EL (cell line): ENCODE results near the gene RGL2.
A peak's percentile ranks its signal among the peaks of the same experiment; 100 is the strongest.

Experiments used
- DNase-seq: peaks from one replicate; pipeline ENCODE4 v3.0.0-alpha.2; 2016

The RGL2 gene

GRCh38 chr6:33315793-33316602, 17.3 kb upstream of the RGL2 start:
- no peak for DNase-seq

GRCh38 chr6:33314943-33315792, 16.4 kb upstream of the RGL2 start:
- peak; percentile 32 for DNase-seq

GRCh38 chr6:33314515-33314942, 15.8 kb upstream of the RGL2 start:
- DNase-seq: peak; percentile 85

DNA sequence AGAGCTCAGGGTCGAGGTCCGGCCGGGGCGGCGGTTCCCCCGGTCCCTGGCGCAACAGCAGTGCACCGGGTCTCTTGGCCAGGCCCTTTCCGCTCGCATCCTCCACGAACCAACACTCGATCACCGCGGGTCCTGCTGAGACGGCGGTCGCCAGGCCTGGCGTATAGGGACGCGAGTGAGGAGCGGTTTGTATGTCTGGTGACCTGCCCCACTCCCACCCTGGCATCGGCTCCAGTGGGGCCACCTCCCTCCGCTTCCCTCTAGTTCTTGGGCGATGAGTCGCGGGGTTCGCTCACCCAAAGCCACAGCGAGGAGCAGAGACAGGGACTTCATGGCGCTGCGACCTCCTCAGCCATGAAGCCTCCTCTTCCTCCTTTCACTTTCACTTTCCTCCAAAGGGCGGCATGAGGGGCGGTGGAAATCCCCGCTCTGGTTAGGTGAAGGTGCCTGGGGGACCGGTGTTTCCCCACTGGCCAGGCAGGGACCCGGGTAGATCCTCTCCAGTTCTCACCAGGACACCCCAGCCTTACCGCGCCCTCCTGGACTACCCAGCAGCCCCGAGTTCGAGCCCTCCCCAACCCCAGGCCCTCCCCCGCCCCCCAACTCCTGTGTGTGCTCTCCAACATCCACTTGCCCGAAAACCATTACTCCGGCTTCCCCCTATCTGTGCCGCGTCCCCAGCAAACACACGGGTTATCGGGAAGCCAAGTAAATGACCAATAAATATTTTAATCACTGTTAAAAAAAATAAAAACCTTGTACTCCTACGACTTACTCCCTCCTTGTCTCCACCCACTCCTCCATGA, 15.2 kb upstream of the RGL2 start, which contains the start of gene TAPBP:
TSS of gene TAPBP (minus strand) at position 370 of the 806 bp plus-strand sequence. CDS start at position 333, 37 bp downstream.
- DNase-seq: peak; percentile 79

GRCh38 chr6:33313105-33313708, 14.5 kb upstream of the RGL2 start:
- peak; percentile 47 for DNase-seq

GRCh38 chr6:33312361-33313104, 13.8 kb upstream of the RGL2 start:
- peak; percentile 69 for DNase-seq

- no peak for DNase-seq
Observed at GRCh38 chr6:33306356-33306755, 7.6 kb upstream of the RGL2 start.

DNA sequence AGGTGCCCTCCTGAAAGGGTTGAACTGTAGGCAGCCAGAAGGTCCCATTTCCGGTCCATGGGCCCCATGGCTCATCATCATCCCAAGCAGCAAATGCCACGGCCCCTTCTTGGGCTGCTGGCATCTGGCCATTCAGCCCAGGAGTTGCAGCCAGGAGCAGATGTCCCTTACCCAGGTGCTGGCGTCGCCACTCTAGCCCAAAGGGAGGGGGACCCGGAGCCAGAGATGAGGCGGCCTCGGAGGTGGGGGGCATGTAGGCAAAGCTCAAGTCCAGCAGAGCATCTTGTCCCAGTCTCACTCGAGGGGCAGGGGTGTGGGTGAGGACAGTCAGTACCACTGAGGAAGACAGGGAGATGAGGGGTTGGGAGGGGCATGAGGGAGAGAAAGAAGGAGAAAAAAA, 6.3 kb upstream of the RGL2 start:
- DNase-seq: no peak

- no peak for DNase-seq
Observed at GRCh38 chr6:33304216-33304615, 5.5 kb upstream of the RGL2 start.

GRCh38 chr6:33301877-33302276, 3.1 kb upstream of the RGL2 start:
- DNase-seq: no peak

DNA sequence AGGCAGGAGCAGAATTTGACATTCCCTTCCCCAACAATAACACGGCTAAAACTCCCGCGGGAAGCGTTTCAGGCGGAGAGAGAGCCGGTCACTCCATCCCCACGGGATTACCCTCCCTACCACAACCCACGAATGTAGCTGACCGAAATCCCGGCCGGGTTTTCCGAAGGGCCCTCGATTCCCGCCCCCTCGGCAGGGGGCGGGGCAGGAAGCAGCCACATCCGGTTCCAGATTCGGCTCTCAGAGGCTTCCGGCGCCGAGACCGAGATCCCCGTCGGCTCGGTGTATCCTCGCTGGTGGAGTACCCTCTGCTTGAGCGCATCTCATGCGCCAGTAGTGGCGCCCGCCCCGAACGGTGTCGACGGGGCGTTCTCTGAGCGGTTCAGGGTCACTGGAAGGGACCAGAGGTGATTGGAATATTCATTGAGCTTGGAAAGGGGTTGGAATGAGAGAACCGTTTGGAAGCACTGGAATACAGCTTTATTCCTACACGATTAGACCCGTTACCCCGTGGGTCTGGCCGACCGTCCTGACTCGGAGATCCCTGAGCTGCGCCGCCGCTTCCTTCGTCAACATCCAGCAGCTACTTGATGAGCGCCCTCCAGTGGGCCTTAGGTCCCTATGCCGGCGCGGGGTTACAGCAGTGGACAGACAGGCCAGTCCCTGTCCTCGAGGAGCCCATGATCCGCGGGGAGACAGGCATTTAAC, 649 bp upstream of the RGL2 start:
- peak; percentile 95 for DNase-seq

DNA sequence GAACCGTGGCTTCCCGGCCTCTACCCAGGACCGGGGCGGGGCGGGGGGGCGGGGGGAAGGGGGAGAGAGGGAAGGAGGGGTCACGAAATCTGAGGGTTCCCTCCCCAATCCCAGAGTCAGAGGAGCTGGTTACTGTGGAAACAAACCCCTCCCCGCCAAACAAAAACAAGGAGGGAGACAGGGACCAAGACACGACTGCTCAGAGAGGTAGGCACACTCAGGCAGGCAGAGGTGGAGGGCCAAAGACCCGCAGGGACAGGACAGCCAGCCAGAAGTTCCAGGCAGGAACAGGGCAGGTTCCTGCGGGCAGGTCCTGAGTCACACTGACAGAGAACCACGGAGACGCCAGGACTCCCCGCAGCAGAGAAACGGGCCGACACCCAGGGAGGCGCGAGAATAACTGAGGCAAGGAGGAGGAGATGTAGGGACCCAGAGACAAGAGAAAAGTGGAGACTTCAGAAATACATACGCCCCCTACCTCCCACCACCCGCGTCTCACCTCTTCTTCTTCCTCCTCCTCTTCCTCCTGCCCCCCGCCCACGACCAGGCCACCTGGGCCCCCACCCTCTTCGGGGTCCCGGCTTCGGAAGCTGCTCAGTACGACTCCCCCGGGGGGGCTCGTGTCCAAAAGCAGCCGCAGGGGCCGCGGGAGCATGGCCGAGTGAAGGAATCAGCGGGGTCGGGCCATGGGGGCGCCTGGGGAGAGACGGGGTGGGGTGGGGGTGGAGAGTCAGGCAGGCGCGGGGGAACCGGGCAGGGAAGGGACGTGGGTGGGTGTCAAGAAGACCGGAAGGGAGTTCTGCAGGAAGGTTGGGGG, 578 bp downstream of the RGL2 start:
- DNase-seq: peak; percentile 93

DNA sequence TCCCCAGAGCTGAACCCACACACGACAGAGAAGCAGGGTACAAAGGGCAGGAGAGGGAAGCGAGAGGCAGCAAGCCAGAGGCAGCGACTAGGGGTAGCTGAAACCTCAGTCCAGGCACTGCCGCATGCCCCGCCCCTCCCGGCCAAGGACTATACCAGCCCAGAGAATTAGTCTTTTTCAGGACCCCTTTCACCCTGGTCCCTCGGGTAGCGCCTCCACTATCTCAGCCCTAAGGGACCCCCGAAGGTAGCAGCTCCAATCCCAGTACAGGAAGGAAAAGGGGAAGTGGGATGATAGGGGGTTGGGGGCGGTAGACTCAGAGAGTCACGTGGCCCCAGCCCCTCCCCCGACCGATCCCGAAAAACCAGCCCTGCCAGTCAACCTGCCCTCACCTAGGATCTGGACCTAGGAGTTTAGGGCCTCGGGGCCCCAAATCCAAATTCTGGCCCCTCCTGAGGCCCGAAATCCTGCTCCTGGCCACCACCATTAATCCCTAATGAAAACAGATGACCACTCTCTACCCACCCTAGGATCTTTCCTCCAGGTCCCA, 1.3 kb downstream of the RGL2 start:
- peak; percentile 40 for DNase-seq

DNA sequence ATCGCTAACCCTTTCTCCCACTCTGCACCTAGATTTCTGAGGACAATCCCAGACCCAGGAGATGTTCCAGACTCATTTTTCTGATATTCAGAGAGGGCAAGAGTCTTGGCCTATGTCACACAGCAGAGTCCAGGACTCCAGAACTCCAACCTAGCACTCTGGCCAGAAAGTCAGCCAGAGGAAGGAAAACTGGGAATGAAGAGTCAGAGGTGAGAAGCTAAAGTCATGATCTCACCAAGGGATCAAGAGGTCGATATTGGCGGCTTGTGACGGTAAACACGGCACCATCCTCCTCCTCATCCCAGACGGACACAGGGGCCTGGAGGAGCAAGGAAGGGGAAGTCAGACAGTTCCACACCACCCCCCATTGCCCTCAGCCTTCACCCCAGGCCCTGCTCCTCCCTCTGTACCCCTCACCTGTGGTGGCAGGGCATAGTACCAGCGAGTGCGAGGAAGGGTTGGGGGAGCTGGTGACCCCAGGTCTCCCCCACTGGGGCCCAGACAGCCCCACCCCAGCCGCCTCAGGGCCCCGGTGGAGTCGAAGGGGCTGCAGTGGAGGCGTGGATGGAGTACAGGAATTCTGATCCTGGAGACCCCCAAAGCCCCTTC, 1.8 kb downstream of the RGL2 start:
- no peak for DNase-seq

DNA sequence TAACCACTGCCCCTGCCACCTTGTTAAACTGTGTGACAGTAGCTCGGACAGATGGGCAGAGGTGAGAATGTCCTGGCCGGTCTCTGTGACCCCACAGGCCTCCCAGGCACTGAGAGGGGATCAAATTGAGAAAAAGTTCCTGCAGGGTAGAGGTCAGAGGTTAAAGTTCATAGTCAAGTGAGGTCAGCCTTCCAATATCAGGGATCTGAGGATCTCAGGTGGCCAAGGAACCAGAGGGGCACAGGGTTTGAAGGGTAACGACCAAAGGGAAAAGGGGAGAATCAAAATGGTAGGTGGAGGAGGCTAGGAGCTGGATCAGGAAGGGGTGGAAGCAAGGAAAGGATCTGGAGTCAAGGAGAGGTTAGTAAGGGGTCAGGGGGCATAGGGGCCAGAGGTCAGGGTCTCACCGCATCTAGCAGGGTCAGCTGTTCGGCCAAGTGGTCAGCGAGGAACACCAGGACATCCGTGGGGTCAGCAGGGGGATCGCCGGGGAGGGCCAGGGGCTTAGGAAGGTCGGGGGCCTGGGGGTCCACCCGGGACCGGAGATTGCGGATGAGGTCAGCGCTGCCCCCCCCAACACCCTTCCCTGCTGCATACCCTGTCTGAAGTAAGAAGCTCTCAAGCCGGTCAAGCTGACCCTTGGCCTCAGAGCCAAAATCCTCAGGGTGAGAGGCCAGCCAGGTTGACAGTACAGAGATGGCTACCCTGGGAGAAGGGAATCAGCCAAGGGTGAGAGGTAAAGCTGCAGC, 2.9 kb downstream of the RGL2 start:
- no peak for DNase-seq

- no peak for DNase-seq
Observed at GRCh38 chr6:33294086-33294823, 4.5 kb downstream of the RGL2 start.

DNA sequence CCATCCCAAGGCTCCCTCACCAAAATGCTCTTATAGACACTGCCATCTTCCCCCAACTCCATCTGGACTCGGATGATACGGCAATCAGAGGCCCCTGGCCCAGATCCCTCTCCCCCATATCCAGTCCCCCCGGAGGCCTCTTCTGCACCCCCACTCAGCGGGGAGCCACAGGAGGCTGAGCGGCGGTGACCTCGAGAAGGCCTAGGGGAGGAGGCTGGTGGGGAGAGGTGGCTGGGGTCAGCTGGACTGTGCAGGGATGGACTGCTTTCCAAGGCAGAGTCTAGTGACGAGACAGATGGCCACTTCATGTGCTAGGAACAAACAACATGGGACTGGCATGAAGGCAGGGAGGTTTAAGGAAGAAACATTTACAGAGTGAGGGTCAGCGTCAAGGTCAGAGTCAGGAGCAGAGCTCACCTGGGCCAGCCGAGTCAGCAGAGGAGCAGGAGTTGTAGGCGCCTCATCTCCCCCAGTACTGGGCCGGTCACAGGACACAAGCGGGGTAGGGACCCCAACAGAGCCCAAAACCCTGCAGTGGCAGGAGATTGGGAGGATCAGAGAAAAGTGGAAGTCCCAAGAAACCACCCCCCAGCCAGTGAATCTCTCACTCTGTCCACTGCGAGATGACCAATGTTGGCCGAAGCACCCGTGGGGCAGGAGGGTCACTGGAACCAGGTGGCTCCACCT, 5.6 kb downstream of the RGL2 start:
- no peak for DNase-seq
